GM19035 (cell line): ENCODE results near the gene JAZF1.
A peak's percentile ranks its signal among the peaks of the same experiment; 100 is the strongest.

Experiments
- ATAC-seq: cut with Tn5 transposase; IDR thresholded peaks from one replicate; pipeline ENCODE4 v1.9.1; 2021; ENCODE audit not compliant: unreplicated experiment

JAZF1 gene

DNA sequence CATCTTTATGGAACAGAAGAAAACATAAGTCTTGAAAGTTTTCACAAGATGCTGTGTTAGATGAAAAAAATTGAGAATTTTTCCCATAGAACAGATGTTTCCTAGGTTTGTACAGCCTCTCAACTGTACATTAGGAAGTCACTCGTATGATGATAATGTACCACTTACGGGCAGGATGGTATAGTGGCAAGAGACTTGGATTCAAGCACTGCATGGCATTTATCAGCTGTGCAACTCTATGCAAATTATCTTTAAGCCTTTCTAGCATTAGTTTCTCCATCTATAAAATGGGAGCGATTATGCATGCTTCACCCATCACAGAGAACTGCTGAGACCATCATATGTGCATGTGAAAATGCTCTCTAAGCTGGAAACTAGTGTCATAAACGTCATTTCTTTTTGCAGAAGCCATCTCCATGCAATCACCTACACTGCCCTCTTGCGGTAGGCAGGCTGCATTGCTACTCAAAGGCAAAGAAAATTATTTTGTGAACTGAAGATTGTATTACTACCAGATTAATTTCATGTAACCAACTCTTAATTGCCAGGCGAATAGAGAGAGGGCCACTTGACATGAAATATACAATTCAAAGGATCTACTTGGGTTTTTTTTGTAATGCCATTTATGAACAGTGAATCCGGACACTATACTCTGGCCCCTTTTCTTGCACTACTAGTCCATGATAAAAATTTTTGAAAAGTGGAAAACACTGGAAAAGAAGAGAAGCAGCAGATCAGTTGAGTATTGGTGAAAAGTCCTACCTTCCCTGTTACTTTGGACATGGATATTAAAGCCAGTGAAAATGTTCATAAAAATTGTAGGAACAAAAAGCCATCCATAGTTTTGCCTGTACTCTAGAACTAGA lies 102.3 kb downstream of the JAZF1 start:
- ATAC-seq: no peak

DNA sequence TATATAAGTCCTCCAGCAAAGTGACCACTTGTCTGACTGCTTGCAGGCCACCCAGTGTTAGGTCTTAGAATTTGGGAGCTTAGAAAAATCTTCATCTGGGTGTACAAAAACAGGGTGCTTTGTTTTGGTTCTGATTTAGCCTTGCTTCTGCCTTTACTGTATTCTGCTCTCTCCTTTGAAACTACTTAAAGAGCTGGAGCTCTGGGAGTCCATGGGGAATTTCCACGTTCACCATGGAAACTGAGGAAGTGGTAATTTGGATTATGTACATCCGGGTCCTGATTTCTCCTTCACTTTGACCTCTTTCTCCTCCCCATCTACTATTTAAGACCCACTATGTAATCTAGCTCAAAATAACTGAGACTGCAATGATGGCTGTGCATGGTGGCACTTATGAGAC lies 103.0 kb downstream of the JAZF1 start:
- no peak for ATAC-seq

DNA sequence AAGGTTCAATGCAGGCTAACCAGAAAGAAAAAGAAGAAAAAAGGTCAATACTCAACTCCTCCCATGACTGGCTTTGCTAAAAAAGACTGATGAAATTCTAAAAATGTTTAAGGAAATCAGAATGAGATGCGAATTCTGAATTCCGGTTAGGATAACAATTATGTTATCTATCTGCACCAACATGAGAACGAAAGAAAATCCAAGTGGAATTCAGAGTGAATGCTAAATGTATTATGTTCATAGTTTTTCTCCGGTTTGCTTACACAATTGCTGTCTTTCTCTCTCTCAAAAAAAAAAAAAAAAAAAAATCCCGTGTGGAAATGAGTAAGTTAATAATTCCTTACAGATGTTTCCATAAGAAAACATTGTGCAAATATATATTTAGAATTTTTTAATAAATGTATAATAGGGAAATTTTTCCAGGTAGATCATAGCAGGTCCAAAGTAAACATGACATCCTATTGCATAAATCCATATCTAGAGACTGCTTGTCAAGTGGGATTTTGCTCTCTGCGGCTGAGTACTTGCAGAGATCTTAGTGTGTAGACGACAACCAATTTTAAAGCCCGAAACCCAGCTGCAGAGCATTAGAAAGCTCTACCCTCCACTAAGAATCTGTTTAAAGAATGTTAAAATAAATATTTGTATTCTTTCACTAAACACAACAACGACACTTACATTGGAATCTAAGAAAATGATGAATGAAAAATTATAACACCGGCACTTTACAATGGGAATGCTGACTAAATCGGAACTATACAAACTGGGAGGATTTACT lies 104.0 kb downstream of the JAZF1 start:
- no peak for ATAC-seq

DNA sequence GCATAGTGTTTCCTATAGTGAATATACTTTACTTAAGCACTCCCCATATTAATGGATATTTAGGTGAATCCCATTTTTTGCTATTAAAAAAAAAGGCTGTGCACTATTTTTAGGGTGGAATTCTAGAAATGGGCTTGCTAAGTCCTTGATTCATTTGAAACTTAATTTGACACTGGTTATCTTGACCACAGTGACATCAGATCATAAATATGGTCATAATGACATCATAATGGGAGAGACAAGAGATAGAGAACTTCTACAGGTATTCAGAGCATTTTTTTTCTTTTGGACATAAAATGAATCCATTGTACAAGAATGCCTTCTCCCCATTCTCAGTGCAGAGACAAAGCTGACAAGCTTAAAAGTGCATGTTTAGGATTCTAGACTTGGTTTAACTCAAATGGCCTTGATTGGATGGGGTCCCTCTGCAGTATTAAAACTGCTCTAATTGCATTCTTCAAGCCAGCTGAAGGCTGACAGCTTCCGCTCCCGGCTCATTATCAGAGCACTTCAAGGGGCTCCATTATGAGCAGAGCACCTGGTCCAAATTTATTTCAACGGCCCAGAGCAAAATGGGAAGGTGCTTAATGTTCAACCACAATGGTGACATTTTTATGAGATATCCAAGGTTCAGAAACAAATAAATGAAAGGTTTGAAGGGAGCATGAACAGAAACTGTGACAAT lies 104.8 kb downstream of the JAZF1 start:
- ATAC-seq: no peak

DNA sequence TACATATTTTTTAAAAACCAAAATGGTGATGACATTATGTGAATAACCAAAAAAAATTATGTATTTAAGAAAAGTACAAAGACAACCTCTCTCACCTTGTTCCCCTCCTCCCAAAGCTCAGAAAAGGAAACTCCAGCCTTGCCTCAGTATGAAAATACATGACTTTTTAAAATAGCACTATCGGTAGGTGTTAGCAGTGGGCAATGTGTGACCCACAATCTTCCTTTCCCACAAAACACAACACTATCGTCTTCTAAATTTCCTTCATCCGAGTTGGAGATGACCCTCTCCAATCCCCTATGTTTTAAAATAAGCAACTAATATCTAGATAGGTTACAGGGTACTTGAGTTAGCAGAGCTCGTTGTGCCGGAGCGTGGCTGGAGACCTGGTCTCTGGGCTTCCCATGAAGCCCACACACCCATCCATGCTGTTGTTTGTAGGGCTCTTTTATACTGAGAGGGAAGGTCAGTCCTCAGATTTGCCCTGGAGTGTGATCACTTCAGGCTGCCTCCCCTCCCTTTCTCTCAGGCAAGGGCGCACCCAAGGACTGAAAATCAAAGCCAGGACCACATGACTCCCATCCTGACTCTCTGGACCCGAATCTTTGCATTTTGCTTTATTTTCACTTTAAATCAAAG lies 107.6 kb downstream of the JAZF1 start:
- no peak for ATAC-seq

DNA sequence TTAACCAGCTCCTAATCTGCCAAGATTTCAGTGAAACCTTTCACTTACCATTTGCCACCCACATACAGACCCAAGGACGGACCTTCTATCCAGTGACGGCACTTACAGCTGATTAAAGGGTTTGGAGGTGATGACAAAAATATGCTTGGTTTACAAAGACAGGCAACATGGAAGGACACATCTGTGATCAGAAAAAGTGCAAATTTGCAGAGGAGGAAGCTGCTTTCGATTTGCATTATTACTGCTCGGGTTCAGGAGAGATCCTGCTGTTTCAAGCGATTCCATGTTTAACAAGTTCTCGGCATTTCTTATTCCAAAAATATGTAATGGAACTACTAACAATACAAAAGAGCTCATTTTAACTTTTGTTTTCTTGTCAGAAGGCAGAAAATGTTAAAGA lies 109.0 kb downstream of the JAZF1 start:
- no peak for ATAC-seq

DNA sequence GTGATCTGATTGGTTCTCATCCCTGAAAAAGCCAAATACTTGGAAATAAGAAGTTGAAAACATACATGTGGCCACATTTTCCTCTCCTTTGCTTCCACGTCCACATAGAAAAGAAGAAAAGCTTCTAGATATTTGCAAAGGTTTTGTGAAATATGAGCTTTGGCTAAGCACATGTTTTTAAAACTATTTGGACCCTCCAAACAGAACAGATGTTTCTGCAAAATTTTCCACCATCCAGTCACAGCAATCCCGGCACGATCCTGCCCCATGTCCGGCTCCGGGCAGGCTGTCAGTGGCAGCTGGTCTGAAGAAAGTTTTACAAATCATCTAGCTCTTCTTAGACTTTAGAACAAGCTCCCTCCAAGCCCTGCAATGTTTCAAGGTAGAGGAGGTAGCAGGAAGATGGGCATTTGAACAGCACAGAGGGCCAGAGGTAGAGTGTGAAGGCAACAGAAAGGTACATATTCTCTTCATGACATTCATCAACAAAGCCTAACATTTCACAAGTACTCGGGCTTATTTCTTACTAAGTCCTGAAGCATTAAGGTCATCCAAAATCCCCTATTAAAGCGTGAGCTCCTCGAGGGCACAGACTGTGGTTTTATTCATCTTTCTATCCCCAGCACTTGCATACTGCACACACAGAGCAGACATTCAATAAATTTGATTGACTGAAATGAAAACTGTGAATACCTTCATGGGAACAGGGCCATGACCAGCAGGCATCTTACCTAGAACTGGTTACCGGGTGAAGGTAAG lies 110.1 kb downstream of the JAZF1 start:
- no peak for ATAC-seq

DNA sequence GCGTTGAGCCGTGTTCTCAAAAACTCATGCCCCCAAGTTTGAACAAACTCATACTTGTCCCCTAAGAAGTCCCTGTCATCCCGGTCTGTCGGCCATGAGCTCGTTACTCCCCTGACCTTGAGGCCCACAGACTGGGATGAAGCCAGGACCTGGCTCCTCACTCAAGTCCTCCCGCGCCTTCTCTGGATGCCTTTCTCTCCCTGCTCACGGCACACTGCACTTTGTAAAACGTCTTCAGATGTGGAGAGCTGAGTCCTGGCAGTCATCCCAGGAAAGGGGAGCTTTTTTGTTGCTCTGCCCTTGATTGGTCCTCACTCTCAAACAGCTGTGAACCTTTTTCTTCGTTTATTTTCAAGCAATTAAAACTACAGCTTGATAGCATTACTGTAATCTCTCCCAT lies 110.8 kb downstream of the JAZF1 start:
- no peak for ATAC-seq

DNA sequence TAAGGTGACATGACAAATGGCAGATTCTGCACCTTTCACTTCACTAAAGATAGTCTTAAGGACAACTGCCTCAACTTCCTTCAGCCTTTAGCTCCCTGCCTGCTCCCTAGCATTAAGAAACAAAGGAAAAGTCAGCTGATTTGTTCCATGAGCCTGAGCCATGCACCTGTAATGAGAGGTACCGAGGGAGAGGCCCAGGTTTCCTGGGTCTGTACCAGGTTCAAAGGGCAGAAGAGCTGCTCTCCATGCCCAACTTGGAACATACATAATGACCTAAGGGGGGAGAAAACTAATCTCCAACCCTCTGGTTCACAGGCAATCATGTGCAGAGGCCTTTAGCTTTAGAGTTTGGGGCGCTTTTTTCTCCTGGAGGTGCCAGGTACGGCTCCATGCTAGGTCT lies 111.2 kb downstream of the JAZF1 start:
- ATAC-seq: no peak

DNA sequence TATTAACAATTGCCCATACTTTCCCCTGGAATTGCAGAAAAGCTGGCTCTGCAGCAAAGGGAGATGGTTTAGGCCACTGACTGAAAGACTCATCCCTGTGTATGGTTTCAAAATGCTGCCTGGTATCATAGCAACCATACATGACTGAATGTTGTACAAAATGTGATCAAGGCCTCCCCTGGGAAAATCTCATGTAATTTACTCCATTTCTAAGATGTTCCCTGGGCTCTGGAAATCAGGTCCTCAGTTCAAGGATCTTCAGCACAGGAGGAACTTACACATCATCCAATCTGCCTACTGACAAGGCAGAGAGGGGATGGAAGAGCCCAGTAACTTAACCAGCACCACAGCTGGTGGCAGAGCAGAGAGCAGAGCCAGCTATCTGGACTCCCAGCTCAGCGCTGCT lies 111.8 kb downstream of the JAZF1 start:
- no peak for ATAC-seq

DNA sequence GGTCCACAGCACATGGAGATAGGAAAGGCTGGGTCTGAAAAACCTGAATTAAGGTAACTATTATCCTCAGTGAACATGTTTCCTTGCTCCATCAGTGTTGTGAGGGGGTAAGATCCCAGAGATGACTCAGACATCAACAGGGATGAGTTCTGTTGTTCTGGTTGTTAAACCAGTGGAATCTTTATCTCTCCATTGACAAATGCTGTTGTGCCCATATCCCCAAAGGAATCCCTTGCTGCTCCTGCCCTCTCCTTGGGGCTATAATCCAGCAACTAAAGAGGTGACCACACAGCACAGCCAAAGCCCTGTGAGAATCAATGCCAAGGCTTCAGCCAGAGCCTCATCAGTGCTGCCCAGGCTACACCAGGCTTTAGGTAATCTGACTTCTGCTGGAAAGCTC lies 113.4 kb downstream of the JAZF1 start:
- ATAC-seq: no peak

DNA sequence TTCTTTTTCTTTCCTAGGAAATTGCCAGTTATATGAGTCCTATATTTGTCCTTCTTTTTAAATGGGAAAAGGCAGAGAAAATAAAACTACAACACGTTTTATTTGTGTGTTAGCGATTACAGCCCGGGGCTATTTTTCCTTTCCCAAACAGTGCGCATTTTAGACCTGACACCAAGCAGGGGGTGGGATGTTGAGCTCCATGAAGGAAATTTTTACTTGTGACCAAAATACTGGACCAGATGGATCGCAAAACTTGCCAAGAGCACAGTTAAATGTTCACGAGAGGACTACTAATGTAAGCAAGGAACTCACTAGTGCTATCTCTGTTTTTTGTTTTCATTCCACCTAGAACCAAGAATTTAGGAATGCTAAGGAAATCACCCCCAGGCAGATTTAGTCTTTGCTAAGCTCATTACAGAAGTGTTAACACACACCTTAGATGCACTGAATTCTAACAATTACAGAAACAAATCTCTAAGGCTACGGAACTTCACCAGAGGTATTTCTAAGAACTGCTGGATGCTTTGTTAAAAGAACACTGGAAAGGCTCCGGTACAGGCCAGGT lies 114.8 kb downstream of the JAZF1 start:
- no peak for ATAC-seq

DNA sequence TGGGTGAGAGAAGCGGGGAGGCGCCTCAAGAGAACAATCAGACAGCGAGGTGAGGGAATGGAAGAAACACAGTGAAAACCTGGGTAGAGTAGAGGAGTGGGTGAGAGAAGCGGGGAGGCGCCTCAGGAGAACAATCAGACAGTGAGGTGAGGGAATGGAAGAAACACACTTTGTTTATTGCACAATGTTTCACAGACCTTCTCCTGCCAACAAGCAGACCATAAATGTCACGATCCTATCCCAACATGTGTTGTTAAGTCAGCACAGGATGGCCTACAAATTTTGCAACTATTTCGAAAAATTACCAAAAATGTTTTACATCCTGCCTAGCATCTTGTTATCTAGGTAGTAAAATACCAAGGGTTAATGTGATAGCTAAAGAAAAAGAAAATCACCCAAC lies 115.3 kb downstream of the JAZF1 start:
- no peak for ATAC-seq

DNA sequence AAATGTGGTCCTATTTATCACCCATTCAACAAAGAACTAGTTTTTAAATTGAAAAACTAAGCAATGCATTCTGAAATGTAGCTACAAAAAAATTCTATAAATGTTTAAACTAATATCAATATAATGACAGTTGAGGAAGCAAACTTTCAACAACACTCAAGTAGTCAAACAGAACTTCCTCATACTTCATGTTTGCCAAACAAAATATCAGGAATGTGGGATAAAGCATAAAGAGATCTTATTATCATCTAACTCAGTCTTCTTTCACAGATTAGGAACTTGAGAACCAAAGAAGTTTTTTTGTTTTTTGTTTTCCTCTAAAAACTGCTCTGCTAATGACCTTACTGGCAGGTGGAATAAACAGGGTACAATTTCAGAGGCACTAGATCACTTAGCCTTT lies 116.2 kb downstream of the JAZF1 start:
- ATAC-seq: no peak

DNA sequence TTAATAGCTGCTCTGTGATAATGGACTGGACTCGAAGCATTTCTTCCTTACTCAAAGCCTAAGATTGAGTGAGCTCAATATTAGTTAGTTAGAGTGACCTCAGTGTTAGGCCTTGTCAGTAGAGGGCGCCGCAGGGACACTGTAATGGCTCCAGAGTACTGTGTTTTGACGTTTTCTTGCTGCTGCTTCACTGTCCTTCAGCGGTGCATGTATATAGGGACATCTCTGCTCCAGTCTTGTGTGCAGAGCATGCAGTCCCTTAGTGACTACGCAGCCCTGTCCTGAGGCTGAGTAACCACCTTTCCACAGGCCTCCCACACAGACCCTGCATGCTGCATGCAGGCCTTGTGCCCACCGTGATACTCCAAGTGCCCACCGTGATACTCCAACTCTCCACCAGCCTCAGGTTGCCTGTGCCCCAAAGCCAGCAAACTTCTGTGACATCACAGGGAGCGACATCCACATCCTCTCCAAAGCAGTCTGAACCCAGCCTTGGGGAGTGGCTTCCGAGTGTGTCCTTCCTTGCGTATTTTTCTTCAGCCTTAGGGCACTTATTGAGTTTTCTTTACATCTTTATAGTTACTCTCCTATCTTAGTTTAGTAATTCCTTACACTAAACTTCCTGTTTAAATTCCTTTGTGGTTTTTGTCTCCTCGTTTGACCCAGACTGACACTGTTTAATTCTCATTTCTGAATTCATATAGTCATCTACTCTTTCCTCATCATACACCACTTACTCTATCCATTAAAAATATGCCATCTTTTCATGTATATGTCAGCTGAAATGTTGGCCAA lies 118.2 kb downstream of the JAZF1 start:
- peak; percentile 59 for ATAC-seq

DNA sequence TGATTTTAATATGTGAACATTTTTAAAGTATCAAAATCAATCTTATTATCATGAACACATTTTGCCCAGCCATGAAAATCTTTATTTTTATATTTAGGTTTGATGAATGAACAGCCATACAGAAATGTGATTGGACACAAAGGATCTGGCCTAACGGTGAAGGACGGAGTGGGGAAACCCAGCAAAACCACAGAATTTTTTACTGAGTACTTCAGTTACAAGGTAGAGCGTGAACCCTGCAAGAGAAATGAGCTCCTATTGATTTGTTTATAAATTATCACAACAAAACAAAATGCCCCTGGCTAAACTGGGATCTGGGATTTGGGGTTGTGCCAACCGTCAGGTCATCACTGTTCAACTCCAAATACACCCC lies 118.8 kb downstream of the JAZF1 start:
- no peak for ATAC-seq

DNA sequence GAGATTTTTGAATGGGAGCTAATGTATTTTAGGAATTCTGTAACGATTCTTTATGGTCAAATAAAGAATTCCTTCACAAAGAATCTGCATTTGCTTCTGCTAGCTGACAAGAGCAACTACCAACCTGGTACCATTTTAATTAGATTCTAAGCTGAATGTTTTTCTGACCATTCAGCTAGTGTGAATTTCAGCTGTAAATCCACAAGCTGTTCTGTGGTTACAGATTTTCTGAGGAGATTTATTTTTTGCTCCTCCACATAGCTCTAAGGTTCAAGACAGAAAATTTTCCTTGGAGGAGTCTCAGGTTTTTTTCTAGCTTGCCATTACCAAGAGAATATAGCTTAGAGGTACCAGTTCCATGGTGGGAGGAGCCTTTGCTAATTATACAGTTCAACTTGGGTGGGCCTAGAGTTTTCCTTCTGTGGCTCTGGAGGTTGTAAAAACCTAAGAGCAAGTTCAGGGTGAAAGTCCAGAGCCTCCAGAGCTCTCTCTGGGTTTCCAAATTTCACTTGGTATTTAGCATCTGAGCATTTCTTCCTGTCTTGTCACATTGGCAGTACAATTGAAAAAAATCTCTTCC lies 120.1 kb downstream of the JAZF1 start:
- ATAC-seq: no peak

DNA sequence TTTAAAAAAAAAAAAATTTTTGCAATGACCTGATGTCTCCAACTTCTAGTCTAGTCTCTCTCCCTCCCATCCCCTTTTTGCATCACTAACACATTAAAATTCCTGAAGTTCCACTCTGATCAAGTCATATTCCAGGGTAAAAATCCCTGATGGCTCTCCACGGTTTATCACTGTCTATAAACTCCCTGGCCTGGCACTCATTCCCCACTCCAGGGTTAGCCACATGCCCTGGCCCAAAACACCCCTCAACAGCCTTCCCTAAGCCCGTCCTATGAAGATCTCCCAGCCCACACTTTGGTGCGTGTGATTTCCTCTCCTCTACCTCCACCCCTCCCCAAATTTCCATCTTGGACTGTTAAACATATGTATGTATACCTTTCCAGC lies 125.4 kb downstream of the JAZF1 start:
- ATAC-seq: no peak

DNA sequence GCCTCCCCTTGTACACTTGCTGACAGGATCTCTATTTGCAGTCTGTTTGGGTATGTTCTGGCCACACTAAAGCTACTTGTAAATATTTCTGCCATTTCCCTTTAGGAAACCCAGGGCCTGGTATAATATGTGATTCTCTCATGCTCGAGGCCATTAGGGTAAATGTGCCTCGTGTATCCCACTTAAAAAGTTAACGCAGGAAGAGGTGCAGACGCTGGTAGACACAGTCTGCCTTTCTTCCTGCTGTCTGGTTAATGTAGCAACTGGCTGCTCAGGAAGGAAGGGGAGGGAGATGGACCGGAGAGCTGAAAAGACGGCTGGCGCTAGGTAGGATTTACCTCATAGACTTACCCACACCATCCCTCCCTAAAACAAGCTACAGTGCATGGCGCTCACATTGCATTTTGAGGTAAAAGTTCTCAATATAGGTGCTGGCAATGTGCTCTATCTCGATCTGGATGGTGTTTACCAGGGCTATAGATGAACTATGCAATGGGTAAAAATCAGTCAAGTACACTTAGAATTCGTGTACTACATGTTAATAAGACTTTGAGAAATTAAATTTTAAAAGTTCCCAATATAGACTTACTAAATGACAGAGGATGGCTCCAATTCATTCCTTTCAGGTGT lies 125.9 kb downstream of the JAZF1 start:
- no peak for ATAC-seq
